Panc1 (cell line): ENCODE measurements around the gene GNG4.

ENCODE experiments used
- CTCF ChIP-seq: fragments of 450-650 bp; IDR thresholded peaks from 2 replicates; pipeline ENCODE4 v1.5.1; 2017; ENCODE audit warnings: mild to moderate bottlenecking
- POLR2AphosphoS5 ChIP-seq: IDR thresholded peaks from 2 replicates; pipeline ENCODE4 v1.6.1; 2012; ENCODE audit warnings: mild to moderate bottlenecking, low read depth, low read length, moderate library complexity
- SIN3A ChIP-seq: IDR thresholded peaks from 2 replicates; pipeline ENCODE4 v1.6.1; 2012; ENCODE audit warnings: low read depth, mild to moderate bottlenecking, low read length, moderate library complexity, borderline replicate concordance; ENCODE audit not compliant: insufficient read depth

- TF ChIP-seq SIN3A: no peak
- no peak for TF ChIP-seq CTCF
- TF ChIP-seq POLR2AphosphoS5: no peak
Measured at GRCh38 chr1:235533476-235534168, 116.0 kb downstream of the GNG4 start.
